Measurements from ENCODE around the gene ASPA. TPM values are rescaled to one million over a fixed set of nuclear protein-coding genes. Genes with fewer than 3 reads are reported as not detected.

ASPA gene
- polyA plus RNA-seq, 1 donor, result 2.0 TPM

DNA sequence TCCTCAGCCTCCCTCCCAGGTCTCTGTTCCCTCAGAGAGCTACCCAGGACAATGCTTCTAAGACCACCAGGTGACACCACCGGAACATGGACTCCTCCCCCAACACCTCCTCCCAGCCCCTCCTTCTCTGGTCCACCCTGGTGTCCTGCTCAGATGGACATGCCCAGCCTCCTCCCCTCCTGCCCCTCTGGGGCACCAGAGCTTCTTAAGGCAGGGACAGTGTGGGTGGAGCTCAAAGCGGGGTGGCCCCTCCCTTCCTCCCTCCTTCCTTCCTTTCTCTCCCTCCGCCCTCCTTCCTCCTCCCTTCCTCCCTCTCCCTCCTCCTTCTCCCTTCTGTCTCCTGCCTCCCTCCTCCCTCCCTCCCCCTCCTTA, 59.1 kb downstream of the ASPA start:
- no peak for DNase-seq (ENCODE audit: low read depth)

- DNase-seq (ENCODE audit: low read depth), result peak; percentile 31
These were observed 59.6 kb downstream of the ASPA start for GRCh38 chr17:3535253-3535995.

DNA sequence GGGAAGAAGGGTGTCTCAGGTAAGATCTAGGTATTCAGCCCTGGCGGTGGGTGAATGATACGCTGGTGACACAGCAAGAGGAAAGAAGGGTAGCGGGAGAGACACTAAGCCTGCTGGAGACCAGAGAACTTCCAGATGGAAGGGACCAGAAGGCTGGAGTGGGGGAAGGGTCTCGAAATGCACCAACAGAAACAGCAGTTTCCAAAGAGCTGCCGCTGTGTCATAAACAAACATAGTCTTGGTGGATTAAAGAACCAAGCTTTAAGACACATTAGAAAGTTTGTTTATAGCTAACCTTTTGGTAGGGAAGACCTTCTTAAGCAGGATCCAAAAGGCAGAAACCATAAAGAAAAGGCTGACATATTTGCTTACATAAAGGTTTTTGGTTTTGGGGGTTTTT, 60.9 kb downstream of the ASPA start:
- DNase-seq (ENCODE audit: low read depth), result no peak

DNA sequence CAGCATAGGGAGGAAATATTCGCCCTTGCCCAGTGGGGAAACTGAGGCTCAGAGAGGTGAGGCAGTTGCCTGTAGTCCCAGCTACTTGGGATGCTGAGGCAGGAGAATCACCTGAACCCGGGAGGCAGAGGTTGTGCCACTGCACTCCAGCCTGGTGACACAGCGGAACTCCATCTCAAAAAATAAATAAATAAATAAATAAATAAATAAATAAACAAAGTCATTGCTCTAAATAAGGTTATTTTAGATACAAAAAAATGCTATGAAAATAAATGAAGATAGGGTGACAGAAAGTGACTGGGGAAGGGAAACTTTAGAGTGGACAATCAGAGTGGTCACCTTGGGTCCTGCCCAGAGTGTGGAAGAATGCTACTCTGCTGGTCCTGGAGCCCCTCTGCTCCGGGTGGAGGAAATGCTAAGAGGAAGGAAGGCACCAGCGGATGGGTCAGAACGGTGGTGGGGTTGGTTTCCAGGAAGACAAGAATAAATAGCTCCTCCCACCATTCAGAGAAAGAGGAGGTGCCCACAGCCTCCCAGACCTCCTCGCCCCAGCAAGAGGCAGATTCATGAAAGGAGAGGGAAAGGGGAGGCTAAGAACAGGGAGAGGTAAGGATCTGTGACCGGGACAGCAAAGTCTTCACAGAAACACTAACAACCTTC, 64.2 kb downstream of the ASPA start:
- DNase-seq (ENCODE audit: low read depth), result no peak

GRCh38 chr17:3542410-3543088, 66.8 kb downstream of the ASPA start:
- DNase-seq (ENCODE audit: low read depth), result no peak

- no peak for DNase-seq (ENCODE audit: low read depth)
These were observed 67.7 kb downstream of the ASPA start for GRCh38 chr17:3543453-3543852.

DNA sequence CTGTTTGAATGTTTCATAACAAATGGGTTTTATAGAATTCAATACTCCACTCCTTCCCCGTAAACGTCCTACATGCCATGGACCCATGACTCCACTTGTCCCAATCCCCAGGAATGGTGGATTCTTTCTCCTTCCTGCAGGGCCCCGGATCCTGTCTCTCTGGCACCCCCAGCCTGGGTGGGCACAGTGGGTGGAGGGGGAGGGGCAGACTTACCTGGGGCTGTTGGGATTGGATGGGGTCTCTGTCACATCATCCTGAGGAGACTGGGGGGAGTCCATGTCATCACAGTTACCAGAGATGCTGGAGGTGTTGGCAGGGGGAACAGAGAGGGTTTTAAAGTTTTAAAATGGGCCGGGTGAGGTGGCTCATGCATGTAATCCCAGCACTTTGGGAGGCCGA, 68.6 kb downstream of the ASPA start:
- DNase-seq (ENCODE audit: low read depth), result no peak

DNA sequence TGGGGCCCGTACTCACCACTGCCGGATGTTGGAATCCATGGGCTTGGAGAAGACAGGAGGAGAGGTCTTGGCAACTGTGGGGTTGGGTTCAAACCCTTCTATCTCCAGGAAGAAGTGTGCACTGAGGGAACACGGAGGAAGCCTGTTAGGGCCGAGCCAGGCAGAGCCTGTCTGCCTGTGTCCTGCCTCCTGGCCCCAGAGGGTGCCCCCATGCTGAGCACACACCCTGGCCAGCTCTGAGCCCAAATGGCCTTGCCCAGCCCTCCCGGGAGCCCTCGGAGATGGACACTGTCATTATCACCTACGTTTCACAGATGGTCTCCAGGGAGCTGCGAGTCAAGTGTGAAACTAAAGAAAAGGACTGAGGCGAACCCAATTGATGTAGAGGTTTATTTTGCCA, 69.4 kb downstream of the ASPA start:
- DNase-seq (ENCODE audit: low read depth), result no peak

DNA sequence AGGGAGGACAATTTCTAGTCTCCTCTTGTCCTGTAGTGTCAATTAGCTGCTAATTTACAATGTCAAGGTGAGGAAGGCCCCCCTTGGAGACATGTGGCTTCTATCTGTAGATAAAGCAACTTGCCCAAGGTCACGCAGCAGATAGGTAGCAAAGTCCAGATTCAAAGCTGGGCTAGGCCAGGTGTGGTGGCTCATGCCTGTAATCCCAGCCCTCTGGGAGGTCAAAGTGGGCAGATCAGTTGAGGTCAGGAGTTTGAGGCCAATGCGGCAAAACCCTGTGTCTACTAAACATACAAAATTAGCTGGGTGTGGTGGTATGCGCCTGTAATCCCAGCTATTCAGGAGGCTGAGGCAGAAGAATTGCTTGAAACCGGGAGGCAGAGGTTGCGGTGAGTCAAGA, 70.7 kb downstream of the ASPA start:
- DNase-seq (ENCODE audit: low read depth), result no peak

- no peak for DNase-seq (ENCODE audit: low read depth)
These were observed 71.2 kb downstream of the ASPA start for GRCh38 chr17:3546997-3547396.

- DNase-seq (ENCODE audit: low read depth), result no peak
These were observed 71.8 kb downstream of the ASPA start for GRCh38 chr17:3547628-3548027.

DNA sequence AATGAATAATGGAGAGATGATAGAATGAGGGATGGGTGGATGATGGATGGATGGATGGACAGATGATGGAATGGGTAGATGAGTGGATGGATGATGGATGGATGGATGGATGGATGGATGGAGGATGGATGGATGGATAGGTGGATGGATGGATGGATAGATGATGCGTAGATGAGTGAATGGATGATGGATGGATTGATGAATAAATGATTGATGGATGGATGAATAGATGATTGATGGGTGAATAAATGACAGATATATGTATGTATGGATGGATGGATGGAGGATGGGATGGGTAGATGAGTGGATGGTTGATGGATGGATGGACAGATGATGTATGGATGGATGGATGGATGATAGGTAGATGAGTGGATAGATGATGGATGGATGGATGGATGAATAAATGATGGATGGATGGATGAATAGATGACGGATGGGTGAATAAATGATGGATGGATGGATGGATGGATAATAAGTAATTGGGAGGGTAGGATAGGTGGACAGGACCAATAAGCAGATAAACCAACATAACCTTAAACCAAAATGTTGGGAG, 73.9 kb downstream of the ASPA start:
- no peak for DNase-seq (ENCODE audit: low read depth)

- DNase-seq (ENCODE audit: low read depth), result no peak
These were observed 75.4 kb downstream of the ASPA start for GRCh38 chr17:3551189-3551588.

DNA sequence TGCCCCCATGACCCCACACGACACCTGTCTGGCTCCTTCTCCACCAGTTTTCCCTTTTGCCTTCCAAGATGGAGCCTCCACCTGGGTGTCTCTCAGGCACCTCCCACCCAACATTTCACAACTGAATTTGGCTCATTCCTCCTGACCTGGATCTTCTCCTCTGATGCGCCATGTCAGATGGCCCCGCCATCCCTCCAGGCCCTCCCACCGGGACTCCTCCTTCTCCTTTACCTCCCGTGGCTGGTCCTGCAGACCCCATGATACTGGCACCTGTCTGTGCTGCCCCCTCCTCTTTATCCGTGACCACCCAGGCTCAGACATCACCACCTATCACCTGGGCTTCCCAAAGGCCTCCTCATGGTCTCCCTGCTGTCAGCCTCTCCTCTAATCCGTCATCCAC, 77.1 kb downstream of the ASPA start:
- no peak for DNase-seq (ENCODE audit: low read depth)

Other genes starting within 250 kb of the ASPA start
- not detected for gene OR3A1, start 177.6 kb upstream of the ASPA start, polyA plus RNA-seq (ENCODE audit: insufficient read length)
- gene OR3A2, start 89.7 kb upstream of the ASPA start, polyA plus RNA-seq (ENCODE audit: insufficient read length), result not detected
- 0.10 TPM for gene OR1E1, start 77.6 kb upstream of the ASPA start, polyA plus RNA-seq (ENCODE audit: insufficient read length)
- gene OR3A3, start 64.6 kb upstream of the ASPA start, polyA plus RNA-seq (ENCODE audit: insufficient read length), result 0.09 TPM
- not detected for gene OR1E2, start 42.2 kb upstream of the ASPA start, polyA plus RNA-seq (ENCODE audit: insufficient read length)
- 0.46 TPM for gene SPATA22, start 4.2 kb upstream of the ASPA start, polyA plus RNA-seq (ENCODE audit: insufficient read length)
- gene TRPV3, start 81.8 kb downstream of the ASPA start, polyA plus RNA-seq (ENCODE audit: insufficient read length), result 1.2 TPM
- 5.4 TPM for gene TRPV1, start 133.4 kb downstream of the ASPA start, polyA plus RNA-seq (ENCODE audit: insufficient read length)
- 6.3 TPM for gene SHPK, start 160.3 kb downstream of the ASPA start, polyA plus RNA-seq (ENCODE audit: insufficient read length)
- gene CTNS, start 160.8 kb downstream of the ASPA start, polyA plus RNA-seq (ENCODE audit: insufficient read length), result 7.8 TPM
- 45.4 TPM for gene TAX1BP3, start 192.6 kb downstream of the ASPA start, polyA plus RNA-seq (ENCODE audit: insufficient read length)
- gene EMC6, start 192.8 kb downstream of the ASPA start, polyA plus RNA-seq (ENCODE audit: insufficient read length), result 39.8 TPM
- gene P2RX5, start 220.2 kb downstream of the ASPA start, polyA plus RNA-seq (ENCODE audit: insufficient read length), result 26.3 TPM
- gene HASPIN, start 247.9 kb downstream of the ASPA start, polyA plus RNA-seq (ENCODE audit: insufficient read length), result 9.4 TPM

Measured in forelimb muscle (tissue), 1 donor.